Karpas-422 (cell line): Measurements from ENCODE around the gene MNAT1. TPM values are rescaled to one million over a fixed set of nuclear protein-coding genes. Genes with fewer than 3 reads are reported as not detected.
"Not testable (repeated sequence)": the region's sequence is repeated elsewhere in the genome, so short reads cannot be mapped to it uniquely, and the experiment has no call there.

Experiments
- DNase-seq: peaks from one replicate; pipeline ENCODE4 v3.0.0-alpha.2; 2015
- H2AFZ ChIP-seq: fragments of 200-600 bp; sonication (generic); 2 replicates; pipeline ENCODE4 v1.6.1; 2014; ENCODE audit warnings: antibody characterized with exemption, low read length, mixed read lengths
- H3K27ac ChIP-seq: fragments of 200-600 bp; sonication (generic); 2 replicates; pipeline ENCODE4 v1.5.1; 2014; ENCODE audit warnings: mild to moderate bottlenecking, low read length, moderate library complexity
- H3K27me3 ChIP-seq: fragments of 200-600 bp; sonication (generic); 2 replicates; pipeline ENCODE4 v1.6.1; 2014; ENCODE audit warnings: low read length, mixed read lengths
- H3K36me3 ChIP-seq: fragments of 200-600 bp; sonication (generic); 2 replicates; pipeline ENCODE4 v1.6.1; 2014; ENCODE audit warnings: low read length, mixed read lengths; ENCODE audit not compliant: insufficient read depth
- H3K4me1 ChIP-seq: fragments of 200-600 bp; sonication (generic); 2 replicates; pipeline ENCODE4 v1.6.1; 2014; ENCODE audit warnings: mild to moderate bottlenecking, low read length, mixed read lengths
- H3K4me2 ChIP-seq: fragments of 200-600 bp; sonication (generic); 2 replicates; pipeline ENCODE4 v1.6.1; 2014; ENCODE audit warnings: low read length, low read depth, mild to moderate bottlenecking; ENCODE audit not compliant: poor library complexity, severe bottlenecking
- H3K4me3 ChIP-seq: fragments of 200-600 bp; sonication (generic); 2 replicates; pipeline ENCODE4 v1.5.1; 2014; ENCODE audit warnings: mild to moderate bottlenecking, antibody characterized with exemption, low read length, mixed read lengths
- H3K79me2 ChIP-seq: fragments of 200-600 bp; sonication (generic); 2 replicates; pipeline ENCODE4 v1.6.1; 2014; ENCODE audit warnings: mild to moderate bottlenecking, low read length, mixed read lengths
- H3K9ac ChIP-seq: fragments of 200-600 bp; sonication (generic); 2 replicates; pipeline ENCODE4 v1.6.0; 2014; ENCODE audit warnings: low read length
- H3K9me2 ChIP-seq: fragments of 200-600 bp; sonication (generic), shearing (Covaris generic); replicated peaks from 2 replicates; pipeline ENCODE4 v1.6.0; 2014; ENCODE audit warnings: mild to moderate bottlenecking, low read length, moderate library complexity; ENCODE audit not compliant: insufficient read depth
- H3K9me3 ChIP-seq: fragments of 300-700, 200-600 bp; sonication (generic); 2 replicates; pipeline ENCODE4 v1.6.1; 2014; ENCODE audit warnings: low read length, mixed read lengths
- H4K20me1 ChIP-seq: fragments of 200-600 bp; sonication (generic); 2 replicates; pipeline ENCODE4 v1.6.1; 2014; ENCODE audit warnings: mild to moderate bottlenecking, antibody characterized with exemption, low read length, low read depth; ENCODE audit not compliant: insufficient read depth
- total RNA-seq: library from RNA; depleted of rRNA; stranded (reverse); fragments of >200 nt; shearing (Covaris generic); gene quantifications from 2 replicates; pipeline ENCODE4 v1.2.3, GENCODE V29; 2014; ENCODE audit warnings: low replicate concordance

Gene MNAT1
- total RNA-seq, 1 experiment from 2014 or later: 230 TPM

DNA sequence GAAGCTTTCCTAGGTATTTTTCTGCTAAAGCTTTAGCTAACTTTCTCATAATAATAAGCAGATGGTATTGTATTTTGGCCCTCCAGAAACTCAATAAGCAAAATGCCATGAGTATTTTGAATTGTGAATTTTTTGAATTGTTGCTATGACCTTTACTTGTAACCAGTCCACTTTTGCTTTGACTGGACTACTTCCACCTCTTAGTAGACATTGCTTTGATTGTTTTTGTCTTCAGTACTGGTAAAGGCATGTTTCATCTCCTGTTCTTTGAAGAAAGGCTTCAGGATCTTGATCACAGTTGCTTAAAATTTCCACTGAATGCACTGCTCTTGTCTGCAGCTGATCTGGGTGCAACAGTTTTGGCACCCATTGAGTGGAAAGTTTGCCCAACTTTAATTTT, 144.0 kb downstream of the MNAT1 start:
- Histone ChIP-seq H3K9me3 (peaks cover 5% of the 10 kb centered on the region; the same call in 1 of the 2 replicates), H2AFZ (no peak overlapping the region), H3K4me1 (peaks cover 11% of the 10 kb centered on the region; the same call in 1 of the 2 replicates), H3K79me2 (peaks cover 86% of the 10 kb centered on the region), H3K4me3 (no peak overlapping the region), H3K4me2 (no peak overlapping the region), H3K9ac (no peak overlapping the region), H3K27ac (no peak overlapping the region), H3K9me2 (no peaks in the 10 kb centered on the region), H3K27me3 (no peaks in the 10 kb centered on the region), H3K36me3 (peaks cover 42% of the 10 kb centered on the region), H4K20me1 (no peaks in the 10 kb centered on the region)
- no peak for DNase-seq

DNA sequence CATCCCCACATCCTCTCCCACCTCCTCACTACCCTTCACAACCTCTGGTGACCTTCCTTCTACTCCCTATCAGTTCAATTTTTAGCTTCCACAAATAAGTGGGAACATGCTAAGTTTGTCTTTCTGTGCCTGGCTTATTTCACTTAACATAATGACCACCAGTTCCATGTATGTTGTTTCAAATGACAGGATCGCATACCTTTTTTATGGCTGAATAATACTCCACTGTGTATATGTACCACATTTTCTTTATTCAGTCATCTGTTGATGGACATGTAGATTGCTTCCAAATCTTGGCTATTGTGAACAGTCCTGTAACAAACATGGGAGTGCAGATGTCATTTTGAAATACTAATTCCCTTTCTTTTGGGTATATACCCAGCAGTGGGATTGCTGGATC, 147.7 kb downstream of the MNAT1 start:
- no peaks in the 10 kb centered on the region for H3K27me3 ChIP-seq
- no peak overlapping the region for H3K4me2 ChIP-seq
- no peaks in the 10 kb centered on the region for H3K4me1 ChIP-seq
- no peak overlapping the region for H2AFZ ChIP-seq
- no peak for DNase-seq
- peaks cover 72% of the 10 kb centered on the region for H3K36me3 ChIP-seq
- H3K79me2 ChIP-seq: peaks cover 85% of the 10 kb centered on the region
- no peak overlapping the region for H3K9ac ChIP-seq
- no peaks in the 10 kb centered on the region for H3K9me2 ChIP-seq
- peaks cover 24% of the 10 kb centered on the region for H3K9me3 ChIP-seq
- no peak overlapping the region for H3K27ac ChIP-seq
- H3K4me3 ChIP-seq: no peak overlapping the region
- no peaks in the 10 kb centered on the region for H4K20me1 ChIP-seq

DNA sequence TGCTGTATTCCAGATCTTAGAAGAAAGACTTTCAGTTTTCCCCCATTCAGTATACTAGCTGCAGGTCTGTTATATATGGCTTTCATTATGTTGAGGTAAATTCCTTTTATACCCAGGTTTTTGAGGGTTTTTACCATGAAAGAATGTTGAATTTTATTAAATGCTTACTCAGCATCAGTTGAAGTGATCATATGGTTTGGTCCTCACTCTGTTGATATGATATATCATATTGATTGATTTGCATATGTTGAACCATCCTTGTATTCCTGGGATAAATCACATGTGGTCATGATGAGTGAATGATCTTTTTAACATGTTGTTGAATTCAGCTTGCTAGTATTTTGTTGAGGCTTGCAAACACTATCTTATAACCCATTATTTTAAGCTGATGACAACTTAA, 149.6 kb downstream of the MNAT1 start:
- DNase-seq: no peak
- Histone ChIP-seq H3K27me3 (no peaks in the 10 kb centered on the region), H3K27ac (no peak overlapping the region), H2AFZ (no peak overlapping the region), H3K4me3 (no peak overlapping the region), H3K4me2 (no peak overlapping the region), H3K9ac (no peak overlapping the region), H3K9me2 (no peaks in the 10 kb centered on the region), H3K79me2 (peaks cover 68% of the 10 kb centered on the region), H3K9me3 (peaks cover 24% of the 10 kb centered on the region), H3K36me3 (peaks cover 68% of the 10 kb centered on the region), H3K4me1 (no peaks in the 10 kb centered on the region), H4K20me1 (no peaks in the 10 kb centered on the region)

DNA sequence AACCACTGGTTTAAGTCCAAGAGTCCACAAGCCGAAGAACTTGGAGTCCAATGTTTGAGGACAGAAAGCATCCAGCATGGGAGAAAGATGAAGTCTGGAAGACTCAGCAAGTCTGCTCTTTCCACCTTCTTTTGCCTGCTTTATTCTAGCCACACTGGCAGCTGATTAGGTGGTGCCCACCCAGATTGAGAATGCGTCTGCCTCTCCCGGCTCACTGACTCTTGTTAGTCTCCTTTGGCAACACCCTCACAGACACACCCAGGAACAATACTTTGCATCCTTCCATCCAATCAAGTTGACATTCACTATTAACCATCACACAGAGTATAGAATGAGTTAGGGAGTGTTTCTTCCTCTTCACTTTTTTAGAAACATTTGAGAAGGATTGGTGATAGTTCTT, 156.1 kb downstream of the MNAT1 start:
- not testable (repeated sequence) for H3K9ac ChIP-seq, H3K27me3 ChIP-seq, H2AFZ ChIP-seq, H4K20me1 ChIP-seq, H3K4me1 ChIP-seq, H3K4me3 ChIP-seq, DNase-seq, H3K27ac ChIP-seq, H3K9me3 ChIP-seq, H3K4me2 ChIP-seq, H3K9me2 ChIP-seq
- Histone ChIP-seq H3K79me2 (peaks cover 68% of the 10 kb centered on the region), H3K36me3 (peaks cover 20% of the 10 kb centered on the region)

DNA sequence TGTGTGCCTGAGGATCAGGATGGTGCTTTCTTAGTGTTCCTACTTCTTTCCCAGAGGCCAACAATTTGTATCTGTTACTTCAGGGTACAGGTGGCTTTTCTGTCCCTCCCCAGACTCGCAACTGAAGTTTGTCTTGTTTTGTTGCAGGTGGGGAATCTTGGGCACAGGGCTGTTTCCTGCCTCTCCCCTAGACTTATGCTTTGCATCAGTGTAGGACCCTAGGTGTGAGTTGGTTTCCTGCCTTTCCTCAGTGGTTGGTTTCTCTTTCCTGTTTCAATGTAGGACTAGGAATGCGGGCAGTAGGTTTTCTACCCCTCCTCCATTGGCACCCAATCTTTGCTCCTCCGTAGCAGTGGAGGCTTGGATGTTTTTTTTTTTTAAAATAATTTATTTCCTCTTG, 159.3 kb downstream of the MNAT1 start:
- no peak overlapping the region for H2AFZ ChIP-seq

DNA sequence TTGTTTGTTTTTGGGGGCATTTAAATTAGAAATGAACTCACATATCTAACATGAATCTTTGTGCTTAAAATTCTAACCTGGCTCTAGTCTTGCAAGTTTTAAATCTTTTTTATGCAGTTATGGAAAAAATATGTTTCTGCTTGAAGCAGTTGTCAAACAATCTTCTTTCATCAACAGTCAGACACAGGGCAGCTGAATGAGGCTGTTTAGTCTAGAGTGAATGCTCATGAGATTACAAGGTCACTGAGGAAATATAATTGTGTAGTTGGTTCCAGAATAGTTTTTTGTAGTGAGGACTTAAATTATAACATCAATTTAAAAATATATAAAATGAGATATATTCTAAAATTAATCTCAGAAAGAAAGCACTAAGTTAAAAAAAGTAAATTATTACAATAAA, 169.8 kb downstream of the MNAT1 start:
- DNase-seq: no peak
- Histone ChIP-seq H3K4me1 (peaks cover 16% of the 10 kb centered on the region), H3K27ac (0 out of 2 replicates have a peak overlapping the region, but pooled peaks have one; percentile 29), H3K4me2 (no peak overlapping the region), H2AFZ (no peak overlapping the region), H3K27me3 (no peaks in the 10 kb centered on the region), H3K36me3 (peaks cover 6% of the 10 kb centered on the region), H3K4me3 (no peak overlapping the region), H3K9me2 (no peaks in the 10 kb centered on the region), H4K20me1 (no peaks in the 10 kb centered on the region), H3K9ac (no peak overlapping the region), H3K79me2 (peaks cover 78% of the 10 kb centered on the region), H3K9me3 (no peaks in the 10 kb centered on the region; the same call in 1 of the 2 replicates)

More for the DNA sequence above, 159.3 kb downstream of the MNAT1 start:
- no peaks in the 10 kb centered on the region for H4K20me1 ChIP-seq
- no peak overlapping the region for H3K4me3 ChIP-seq
- peaks cover 15% of the 10 kb centered on the region for H3K36me3 ChIP-seq
- H3K27ac ChIP-seq: peak overlapping the region; percentile 37; the same call in 1 of the 2 replicates
- H3K79me2 ChIP-seq: peaks cover 85% of the 10 kb centered on the region
- no peaks in the 10 kb centered on the region for H3K9me3 ChIP-seq
- no peaks in the 10 kb centered on the region for H3K27me3 ChIP-seq
- no peak for DNase-seq
- no peaks in the 10 kb centered on the region for H3K9me2 ChIP-seq
- no peak overlapping the region for H3K9ac ChIP-seq
- H3K4me1 ChIP-seq: peaks cover 33% of the 10 kb centered on the region
- H3K4me2 ChIP-seq: no peak overlapping the region

DNA sequence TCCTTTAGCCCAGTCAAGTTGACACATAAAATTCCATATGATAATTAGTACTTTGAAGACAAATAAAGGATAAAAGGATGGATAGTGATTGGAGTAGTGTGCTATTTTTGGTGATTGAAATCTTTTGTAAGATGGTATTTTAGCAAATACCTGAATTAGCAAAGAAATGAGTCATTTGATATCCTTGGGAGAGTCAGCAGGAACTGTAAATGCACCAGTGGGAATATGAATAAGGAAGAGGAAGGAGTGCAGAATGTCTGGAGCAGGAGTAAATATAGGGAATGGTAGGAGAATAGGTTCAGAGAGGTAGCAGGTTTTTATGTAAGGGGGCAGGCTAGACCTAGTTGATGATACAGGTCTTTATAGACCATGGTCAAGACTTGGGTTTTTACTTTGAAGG, 171.4 kb downstream of the MNAT1 start:
- Histone ChIP-seq H3K9me3 (no peaks in the 10 kb centered on the region; the same call in 1 of the 2 replicates), H3K4me1 (peaks cover 6% of the 10 kb centered on the region), H3K79me2 (peaks cover 71% of the 10 kb centered on the region), H3K4me3 (no peak overlapping the region), H3K27me3 (no peaks in the 10 kb centered on the region), H3K36me3 (peaks cover 6% of the 10 kb centered on the region), H4K20me1 (no peaks in the 10 kb centered on the region), H3K9me2 (no peaks in the 10 kb centered on the region), H3K9ac (no peak overlapping the region), H3K4me2 (no peak overlapping the region), H3K27ac (no peak overlapping the region), H2AFZ (no peak overlapping the region)
- DNase-seq: no peak

DNA sequence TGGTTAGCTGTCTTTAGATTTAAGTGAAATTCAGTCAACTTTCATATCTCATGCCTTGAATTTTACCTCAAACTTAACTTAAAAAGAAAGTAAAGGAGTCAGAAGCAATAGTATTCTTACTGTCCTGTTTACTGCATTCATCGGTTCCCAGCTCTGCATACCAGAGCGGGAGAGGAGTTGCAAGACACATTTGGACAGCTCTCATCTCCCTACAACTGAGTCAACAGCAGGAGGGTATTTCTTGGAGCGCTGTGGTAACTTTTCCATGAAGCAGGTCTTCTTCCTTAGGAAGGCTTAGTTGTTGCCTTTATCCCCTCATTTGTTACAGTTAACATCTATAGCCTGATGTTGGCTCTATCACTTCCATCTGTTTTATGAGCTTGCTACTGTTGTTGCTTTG, 181.2 kb downstream of the MNAT1 start:
- no peak overlapping the region for H3K27ac ChIP-seq
- no peaks in the 10 kb centered on the region for H3K9me3 ChIP-seq
- no peaks in the 10 kb centered on the region for H3K27me3 ChIP-seq
- peaks cover 76% of the 10 kb centered on the region for H3K79me2 ChIP-seq
- no peaks in the 10 kb centered on the region for H4K20me1 ChIP-seq
- no peaks in the 10 kb centered on the region for H3K4me1 ChIP-seq
- H3K36me3 ChIP-seq: no peaks in the 10 kb centered on the region
- no peak overlapping the region for H3K9ac ChIP-seq
- no peak overlapping the region for H3K4me3 ChIP-seq
- H3K4me2 ChIP-seq: no peak overlapping the region
- H3K9me2 ChIP-seq: no peaks in the 10 kb centered on the region
- no peak overlapping the region for H2AFZ ChIP-seq
- no peak for DNase-seq

DNA sequence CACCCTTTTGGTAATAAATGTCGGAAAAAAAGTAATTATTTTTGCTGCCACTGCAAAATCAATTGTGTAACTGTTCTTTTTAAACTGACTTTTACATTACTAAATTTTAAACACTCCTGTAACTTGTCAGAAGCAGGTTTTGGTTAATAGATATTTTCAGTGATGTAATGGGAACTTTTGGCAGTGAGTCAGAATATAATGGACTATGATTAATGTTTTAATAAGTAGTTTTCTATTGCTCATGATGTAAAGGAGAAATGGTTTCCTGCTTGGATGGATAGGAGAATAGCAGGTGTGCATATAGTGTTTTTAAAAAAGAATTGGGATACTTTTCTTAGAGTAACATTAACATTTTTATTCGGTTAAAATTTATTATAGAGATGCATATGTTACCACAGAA, 187.5 kb downstream of the MNAT1 start:
- Histone ChIP-seq H3K27me3 (no peaks in the 10 kb centered on the region), H3K9me3 (no peaks in the 10 kb centered on the region), H3K27ac (no peak overlapping the region), H2AFZ (no peak overlapping the region), H3K9me2 (no peaks in the 10 kb centered on the region), H3K79me2 (peaks cover 92% of the 10 kb centered on the region), H3K9ac (no peak overlapping the region), H4K20me1 (no peaks in the 10 kb centered on the region), H3K36me3 (no peaks in the 10 kb centered on the region), H3K4me2 (no peak overlapping the region), H3K4me1 (peaks cover 6% of the 10 kb centered on the region; the same call in 1 of the 2 replicates), H3K4me3 (no peak overlapping the region)
- DNase-seq: no peak
